HG02763 (cell line): ENCODE results near the gene MAP4K5.
"Not testable (repeated sequence)": the region's sequence is repeated elsewhere in the genome, so short reads cannot be mapped to it uniquely, and the experiment has no call there.

Experiments
- ATAC-seq: cut with Tn5 transposase; IDR thresholded peaks from one replicate; pipeline ENCODE4 v1.9.1; 2021; ENCODE audit warnings: mild to moderate bottlenecking, moderate library complexity; ENCODE audit not compliant: unreplicated experiment

MAP4K5 gene

DNA sequence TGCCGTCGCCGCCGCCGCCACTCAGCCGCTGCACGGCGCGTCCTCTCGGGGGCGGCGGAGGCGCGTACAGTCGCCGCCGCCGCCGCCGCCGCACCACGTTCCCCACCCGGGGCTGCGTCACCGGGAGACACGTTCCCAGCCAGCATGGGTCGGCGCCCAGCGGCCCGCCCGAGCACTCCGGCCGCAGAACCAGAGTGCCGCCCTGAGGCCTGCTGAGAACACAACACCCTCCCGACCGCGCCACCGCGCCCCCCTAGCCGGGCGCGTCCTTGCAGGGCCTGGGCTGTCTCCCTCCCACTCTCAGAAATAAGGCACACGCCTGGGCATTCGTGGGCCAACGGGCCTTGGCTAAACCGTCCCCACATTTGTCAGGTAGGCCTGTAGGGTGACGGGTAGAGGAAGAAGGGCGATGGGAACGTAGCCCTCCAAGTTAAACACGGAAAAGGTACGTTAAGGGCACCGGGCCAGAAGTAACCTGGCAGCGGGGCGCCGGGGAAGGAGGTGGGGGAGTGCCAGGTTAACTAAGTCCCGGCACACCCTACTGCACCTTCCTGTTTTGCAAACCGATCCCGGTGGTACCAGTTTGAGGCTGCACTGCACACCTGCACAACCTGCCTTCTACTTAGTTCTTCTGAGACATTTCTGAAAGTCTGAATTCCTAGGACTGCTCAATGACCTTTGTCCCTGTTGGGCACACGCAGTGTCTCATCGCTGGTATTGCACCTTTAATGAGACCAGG is at the start of gene MAP4K5:
Gene MAP4K5 (minus strand): TSS at position 68 of the 739 bp plus-strand sequence. CDS start 520 bp downstream, outside the sequence.
- ATAC-seq, result peak; percentile 96

- ATAC-seq, result no peak
Observed at GRCh38 chr14:50578433-50578832, 46.1 kb upstream of the MAP4K5 start.

DNA sequence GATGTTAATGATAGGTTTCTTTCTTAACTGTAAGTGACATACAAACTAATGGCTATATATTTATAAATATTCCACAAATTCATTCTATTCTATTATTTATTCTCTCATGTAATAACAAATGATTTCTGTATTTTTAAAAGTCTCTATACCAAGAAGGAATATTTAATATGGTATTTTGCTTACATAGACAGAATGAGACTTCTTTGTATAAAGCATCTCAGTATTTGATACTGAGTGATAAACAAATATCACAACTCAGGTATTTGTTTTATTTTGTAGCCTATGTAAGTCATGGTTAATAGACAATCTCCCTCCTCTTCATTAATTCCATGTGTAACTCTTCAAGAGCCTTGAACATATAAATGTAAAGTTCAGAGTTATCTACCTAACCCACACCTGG is 45.6 kb upstream of the MAP4K5 start:
- ATAC-seq, result no peak

DNA sequence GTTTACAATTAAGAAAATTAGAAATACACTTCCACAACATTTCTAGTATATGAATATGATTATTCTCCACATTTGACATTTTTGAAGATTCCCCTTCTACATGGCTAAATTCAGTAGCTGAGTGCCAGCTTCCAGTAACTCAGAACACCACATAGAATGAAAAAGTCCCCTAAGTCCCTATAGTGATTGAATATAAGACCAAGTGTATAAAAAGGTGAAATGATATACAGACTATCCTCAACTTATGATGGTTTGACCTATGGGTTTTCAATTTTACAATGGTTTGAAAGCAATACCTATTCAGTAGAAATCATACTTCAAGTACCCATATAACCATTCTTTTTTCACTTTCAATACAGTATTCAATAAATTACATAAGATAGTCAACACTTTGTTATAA is 43.4 kb upstream of the MAP4K5 start:
- no peak for ATAC-seq

GRCh38 chr14:50573862-50574261 is 41.5 kb upstream of the MAP4K5 start:
- ATAC-seq, result no peak

DNA sequence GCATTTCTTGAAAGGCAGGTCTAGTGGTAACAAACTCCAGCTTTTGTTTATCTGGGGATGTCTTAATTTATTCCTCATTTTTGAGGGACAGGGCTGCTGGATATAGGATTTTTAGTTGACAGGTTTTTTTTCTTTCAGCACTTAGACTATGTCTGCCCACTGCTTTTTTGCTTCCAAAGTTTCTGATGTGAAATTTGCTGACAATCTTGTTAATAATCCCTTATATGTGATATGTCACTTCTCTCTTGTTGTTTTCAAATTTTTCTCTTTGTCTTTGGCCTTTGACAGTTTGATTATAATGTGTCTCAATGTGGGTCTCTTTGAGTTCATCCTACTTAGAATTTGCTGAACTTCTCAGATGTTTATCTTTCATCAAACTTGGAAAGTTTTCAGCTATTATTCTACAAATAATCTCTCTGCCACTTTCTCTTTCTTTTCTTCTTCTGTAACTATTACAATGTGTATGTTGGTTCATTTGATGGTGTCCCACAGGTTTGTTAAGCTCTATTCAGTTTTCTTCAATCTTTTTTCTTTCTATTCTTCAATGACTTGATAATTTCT is 37.4 kb upstream of the MAP4K5 start:
- ATAC-seq, result no peak

DNA sequence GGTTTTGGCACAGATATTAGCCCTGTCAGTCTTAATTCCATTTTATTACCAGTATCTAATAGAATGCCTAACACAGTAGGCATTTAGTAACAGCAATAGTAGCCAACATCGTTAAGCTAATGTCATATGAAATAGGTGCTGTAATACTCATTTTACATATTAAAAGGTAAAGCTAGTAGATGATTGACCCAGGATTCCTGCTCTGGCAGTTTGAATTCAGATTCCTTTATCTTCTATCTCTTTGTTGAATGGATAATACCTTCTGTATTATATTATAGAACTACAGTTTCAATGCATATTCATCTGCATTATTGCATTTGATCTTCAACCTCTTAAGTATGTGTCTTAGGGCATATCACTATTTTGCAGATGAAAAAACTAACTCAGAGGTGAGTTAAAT is 30.5 kb upstream of the MAP4K5 start:
- ATAC-seq, result no peak

GRCh38 chr14:50560931-50561285 is 28.5 kb upstream of the MAP4K5 start:
- ATAC-seq, result no peak

DNA sequence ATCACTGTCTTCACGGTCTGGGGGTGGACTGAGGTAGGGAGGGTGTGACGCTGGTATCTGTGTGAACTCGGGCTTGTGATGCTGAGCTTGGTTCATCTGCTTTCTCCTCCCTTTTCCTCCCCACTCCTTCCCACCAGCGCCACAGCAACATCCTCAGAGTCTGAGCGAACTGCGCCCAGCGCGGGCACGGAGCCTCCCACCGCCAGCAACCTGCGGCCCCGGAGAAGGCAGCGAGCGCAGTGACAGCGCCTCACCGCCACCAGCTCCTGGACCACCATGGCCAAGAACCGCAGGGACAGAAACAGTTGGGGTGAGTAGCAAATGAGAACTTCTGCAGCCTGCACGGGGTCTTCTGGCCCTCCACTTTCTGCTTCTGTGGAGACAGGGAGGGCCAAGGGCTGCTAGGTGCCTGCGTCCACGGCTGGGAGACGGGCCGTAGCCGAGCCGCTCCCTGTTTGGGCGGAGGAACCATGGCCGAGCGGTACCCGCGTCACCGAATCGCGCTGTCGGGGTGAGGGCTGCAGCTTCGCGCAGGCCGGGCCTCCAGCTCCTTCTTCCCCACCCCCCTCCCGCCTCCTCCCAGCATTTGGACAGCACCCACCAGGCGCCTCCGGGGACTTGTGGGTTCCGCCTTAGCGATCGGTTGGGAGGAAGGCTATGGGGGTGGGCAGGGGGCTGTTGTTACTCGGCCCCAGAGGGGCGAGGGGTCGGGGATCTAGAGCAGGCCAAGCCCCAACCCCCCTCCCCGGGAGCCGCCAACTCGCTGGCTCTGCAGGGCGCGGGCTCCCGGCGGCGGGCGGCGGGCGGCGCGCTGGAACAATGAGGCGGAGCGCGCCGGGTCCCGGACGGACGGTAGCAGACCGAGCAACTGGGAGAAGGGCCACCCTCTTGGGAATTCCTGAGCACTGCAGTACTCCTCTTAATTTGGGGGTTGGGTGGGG is 27.9 kb upstream of the MAP4K5 start, which contains the start of gene ATL1:
Gene ATL1 (plus strand): TSS at position 156 of the 941 bp plus-strand sequence. CDS start 121 bp downstream, at position 277.
- ATAC-seq, result no peak

DNA sequence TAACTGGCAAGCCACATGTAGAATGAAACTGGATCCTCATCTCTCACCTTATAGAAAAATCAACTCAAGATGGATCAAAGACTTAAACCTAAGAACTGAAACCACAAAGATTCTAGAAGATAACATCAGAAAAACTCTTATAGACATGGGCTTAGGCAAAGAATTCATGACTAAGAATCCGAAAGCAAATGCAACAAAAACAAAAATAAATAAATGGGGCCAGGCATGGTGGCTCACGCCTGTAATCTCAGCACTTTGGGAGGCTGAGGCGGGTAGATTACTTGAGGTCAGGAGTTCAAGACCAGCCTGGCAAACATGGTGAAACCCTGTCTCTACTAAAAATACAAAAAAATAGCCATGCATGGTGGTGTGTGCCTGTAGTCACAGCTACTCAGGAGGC is 20.4 kb upstream of the MAP4K5 start:
- ATAC-seq, result not testable (repeated sequence)

DNA sequence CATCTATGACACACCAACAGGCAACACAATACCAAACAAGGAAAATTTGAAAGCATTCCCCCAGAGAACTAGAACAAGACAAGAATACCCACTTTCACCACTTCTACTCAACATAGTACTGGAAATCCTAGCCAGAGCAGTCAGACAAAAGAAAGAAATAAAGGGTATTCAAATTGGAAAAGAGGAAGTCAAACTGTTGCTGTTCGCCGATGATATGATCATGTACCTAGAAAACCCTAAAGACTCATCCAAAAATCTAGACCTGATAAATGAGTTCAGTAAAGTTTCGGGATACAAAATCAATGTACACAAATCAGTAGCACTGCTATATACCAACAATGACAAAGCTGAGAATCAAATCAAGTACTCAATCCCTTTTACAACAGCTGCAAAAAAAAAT is 19.5 kb upstream of the MAP4K5 start:
- ATAC-seq, result no peak

GRCh38 chr14:50550294-50550693 is 17.9 kb upstream of the MAP4K5 start:
- ATAC-seq, result no peak

DNA sequence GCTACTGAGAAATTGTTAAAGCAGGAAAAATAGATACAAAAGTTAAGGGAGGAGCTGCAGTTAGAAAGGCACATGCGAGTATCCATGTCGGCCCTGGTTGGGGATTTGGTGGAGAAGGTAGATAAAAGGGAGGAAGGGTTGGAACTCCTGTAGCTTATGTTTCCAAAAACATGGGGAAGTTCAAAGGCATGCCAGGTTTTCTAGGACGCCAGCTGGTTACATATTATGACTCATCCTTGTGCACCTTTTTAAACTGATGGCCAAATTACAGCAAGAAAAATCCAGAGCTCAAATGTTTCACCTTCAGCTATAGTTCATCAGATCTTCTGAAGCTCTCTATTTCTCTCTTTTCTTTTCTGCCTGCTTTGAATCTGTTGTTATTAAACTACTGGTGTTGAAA is 13.2 kb upstream of the MAP4K5 start:
- no peak for ATAC-seq

- ATAC-seq, result no peak
Observed at GRCh38 chr14:50544911-50545310, 12.5 kb upstream of the MAP4K5 start.

GRCh38 chr14:50542941-50543418 is 10.6 kb upstream of the MAP4K5 start:
- ATAC-seq, result no peak

DNA sequence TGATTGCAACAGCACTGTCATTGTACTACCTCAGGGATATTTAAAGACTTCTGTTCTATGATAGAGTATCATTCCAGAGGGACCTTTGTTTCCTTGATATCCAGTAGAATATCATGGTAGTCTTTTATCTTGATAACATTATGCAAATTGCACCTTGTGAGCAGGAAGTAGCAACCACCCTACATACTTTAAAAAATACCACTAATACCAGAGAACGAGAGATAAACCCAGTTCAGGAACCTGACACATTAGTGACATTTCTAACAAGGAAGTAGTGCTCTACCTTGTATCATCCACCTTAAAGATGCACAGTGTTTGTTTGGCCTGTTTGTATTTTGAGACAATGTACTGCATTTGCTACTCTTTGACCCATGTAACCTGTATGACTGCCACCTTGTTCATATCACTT is 8.8 kb upstream of the MAP4K5 start:
- no peak for ATAC-seq

DNA sequence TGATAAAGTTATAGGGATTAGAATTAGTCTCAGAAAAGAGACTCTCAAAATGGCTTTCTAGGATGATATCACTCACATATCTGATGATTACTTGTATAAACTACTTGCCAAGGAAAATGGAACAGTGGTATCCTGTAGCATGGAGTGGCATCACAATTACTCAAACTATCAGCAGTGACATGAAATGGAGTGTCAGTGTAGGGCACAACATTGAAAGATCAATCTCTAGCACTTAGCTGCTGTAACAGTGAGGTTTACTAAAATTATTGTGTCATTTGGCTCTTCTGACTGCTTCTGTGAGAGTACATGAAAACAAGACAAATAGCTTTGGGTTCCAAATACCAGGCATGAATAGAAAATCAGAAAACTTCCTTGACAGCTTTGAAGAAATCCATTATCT is 6.7 kb upstream of the MAP4K5 start:
- ATAC-seq, result no peak

- not testable (repeated sequence) for ATAC-seq
Observed at GRCh38 chr14:50538034-50538433, 5.7 kb upstream of the MAP4K5 start.

GRCh38 chr14:50534997-50535396 is 2.6 kb upstream of the MAP4K5 start:
- no peak for ATAC-seq

- no peak for ATAC-seq
Observed at GRCh38 chr14:50534416-50534815, 2.0 kb upstream of the MAP4K5 start.

- no peak for ATAC-seq
Observed at GRCh38 chr14:50533806-50534205, 1.4 kb upstream of the MAP4K5 start.
